Mesenchymal stem cell (in vitro differentiated cells and primary cell): ENCODE results near the gene VPS50.

ENCODE experiments used
- DNase-seq: peaks from one replicate; pipeline ENCODE4 v3.0.0-alpha.2; 2013
- H2AFZ ChIP-seq: one replicate; pipeline ENCODE4 v1.6.1; 2013; ENCODE audit warnings: low read depth, mild to moderate bottlenecking, control low read depth, inconsistent platforms, low read length, moderate library complexity
- H2AK5ac ChIP-seq: 2 replicates; pipeline ENCODE4 v1.6.1; 2013; ENCODE audit warnings: low read length, moderate library complexity, mild to moderate bottlenecking, inconsistent platforms; ENCODE audit not compliant: severe bottlenecking
- H2BK120ac ChIP-seq: one replicate; pipeline ENCODE4 v1.6.1; 2013; ENCODE audit warnings: low read depth, mild to moderate bottlenecking, inconsistent platforms, low read length, moderate library complexity
- H2BK12ac ChIP-seq, 2 experiments: one replicate each; pipeline ENCODE4 v1.6.1; 2013; ENCODE audit warnings: inconsistent platforms in 2 of 2, low read length in 2 of 2, mild to moderate bottlenecking in 2 of 2, moderate library complexity in 2 of 2, control low read depth in 1 of 2
- H2BK15ac ChIP-seq: one replicate; pipeline ENCODE4 v1.6.1; 2013; ENCODE audit warnings: mild to moderate bottlenecking, low read depth, inconsistent platforms; ENCODE audit not compliant: poor library complexity, severe bottlenecking
- H2BK5ac ChIP-seq: 2 replicates; pipeline ENCODE4 v1.6.1; 2013; ENCODE audit warnings: low read depth, mild to moderate bottlenecking, low read length, control low read depth, inconsistent platforms; ENCODE audit not compliant: poor library complexity, severe bottlenecking
- H3K14ac ChIP-seq, 2 experiments: one replicate each; pipeline ENCODE4 v1.6.1; 2013; ENCODE audit warnings: inconsistent platforms in 2 of 2, low read length in 2 of 2, control low read depth in 1 of 2, mild to moderate bottlenecking in 1 of 2, moderate library complexity in 1 of 2
- H3K18ac ChIP-seq, 2 experiments: one replicate each; pipeline ENCODE4 v1.6.1; 2013; ENCODE audit warnings: inconsistent platforms in 2 of 2, low read length in 2 of 2, control low read depth in 1 of 2, low read depth in 1 of 2, mild to moderate bottlenecking in 1 of 2
- H3K23ac ChIP-seq, 2 experiments: one replicate each; pipeline ENCODE4 v1.6.1; 2013; ENCODE audit warnings: inconsistent platforms in 2 of 2, low read length in 2 of 2, mild to moderate bottlenecking in 2 of 2, moderate library complexity in 2 of 2, control low read depth in 1 of 2
- H3K27ac ChIP-seq: 2 replicates; pipeline ENCODE4 v1.5.1; 2013; ENCODE audit warnings: mild to moderate bottlenecking, moderate library complexity, low read length, control low read depth, inconsistent platforms; ENCODE audit not compliant: poor library complexity, severe bottlenecking
- H3K27me3 ChIP-seq, 2 experiments: 2 replicates each; pipeline versions ENCODE4 v1.6.1 to v1.7.0; 2013; ENCODE audit warnings: low read length in 2 of 2, mild to moderate bottlenecking in 2 of 2, moderate library complexity in 2 of 2, control low read depth in 1 of 2, inconsistent platforms in 1 of 2; ENCODE audit not compliant: control insufficient read depth in 1 of 2, insufficient read depth in 1 of 2
- H3K36me3 ChIP-seq, 2 experiments: 2 replicates each; pipeline versions ENCODE4 v1.6.1 to v1.7.0; 2013; ENCODE audit warnings: low read length in 2 of 2, control low read depth in 1 of 2, inconsistent platforms in 1 of 2, low read depth in 1 of 2, mild to moderate bottlenecking in 1 of 2; ENCODE audit not compliant: insufficient read depth in 2 of 2, control insufficient read depth in 1 of 2
- H3K4ac ChIP-seq, 2 experiments: one replicate each; pipeline ENCODE4 v1.6.1; 2013; ENCODE audit warnings: inconsistent platforms in 2 of 2, low read length in 2 of 2, mild to moderate bottlenecking in 2 of 2, moderate library complexity in 2 of 2, control low read depth in 1 of 2, low read depth in 1 of 2
- H3K4me1 ChIP-seq: 2 replicates; pipeline ENCODE4 v1.6.1; 2013; ENCODE audit warnings: low read depth, low read length, control low read depth; ENCODE audit not compliant: control insufficient read depth, insufficient read depth
- H3K4me2 ChIP-seq: 2 replicates; pipeline ENCODE4 v1.6.1; 2013; ENCODE audit warnings: low read length, mild to moderate bottlenecking, inconsistent platforms; ENCODE audit not compliant: poor library complexity, severe bottlenecking
- H3K4me3 ChIP-seq, 2 experiments: 2 replicates each; pipeline versions ENCODE4 v1.5.1 to v1.7.0; 2013; ENCODE audit warnings: low read length in 2 of 2, mild to moderate bottlenecking in 2 of 2, control low read depth in 1 of 2, low read depth in 1 of 2; ENCODE audit not compliant: insufficient read depth in 1 of 2
- H3K79me1 ChIP-seq: replicated peaks from 2 replicates; pipeline ENCODE4 v1.6.1; 2013; ENCODE audit warnings: mild to moderate bottlenecking, control low read depth, low read length, inconsistent platforms; ENCODE audit not compliant: poor library complexity, severe bottlenecking
- H3K9ac ChIP-seq: 2 replicates; pipeline ENCODE4 v1.7.0; 2013; ENCODE audit warnings: mild to moderate bottlenecking, low read length, moderate library complexity
- H3K9me3 ChIP-seq: 2 replicates; pipeline ENCODE4 v1.7.0; 2013; ENCODE audit warnings: mild to moderate bottlenecking, low read length; ENCODE audit not compliant: control insufficient read depth
- H4K8ac ChIP-seq: one replicate; pipeline ENCODE4 v1.6.1; 2013; ENCODE audit warnings: inconsistent platforms, mild to moderate bottlenecking, low read length, moderate library complexity
- H4K91ac ChIP-seq: one replicate; pipeline ENCODE4 v1.6.1; 2013; ENCODE audit warnings: mild to moderate bottlenecking, low read length, inconsistent platforms
- WGBS: methylation state at CpG from one replicate; pipeline ENCODE4 v1.1.7; 2013; ENCODE audit warnings: mixed read lengths; 5-methylcytosine and 5-hydroxymethylcytosine counted together

VPS50 gene

GRCh38 chr7:93399642-93400041 lies 167.5 kb downstream of the VPS50 start:
- no peak overlapping the region for H3K14ac ChIP-seq
- no peak overlapping the region for H3K18ac ChIP-seq
- no peak overlapping the region for H3K4me2 ChIP-seq
- H4K91ac ChIP-seq = no peak overlapping the region
- no peak overlapping the region for H4K8ac ChIP-seq
- H2AK5ac ChIP-seq = no peak overlapping the region
- no peak for DNase-seq
- H2BK5ac ChIP-seq = no peak overlapping the region
- no peak overlapping the region for H2BK120ac ChIP-seq
- H3K9me3 ChIP-seq = no peaks in the 10 kb centered on the region
- H3K27me3 ChIP-seq = peaks cover 4 to 16% of the 10 kb centered on the region in 2 experiments
- 76% methylated on average over 3 of the region's 3 CpGs for WGBS
- H3K36me3 ChIP-seq = no peaks in the 10 kb centered on the region
- H3K27ac ChIP-seq = no peak overlapping the region
- no peak overlapping the region for H3K4me3 ChIP-seq
- H3K23ac ChIP-seq = no peak overlapping the region
- H2AFZ ChIP-seq = no peak overlapping the region
- H3K9ac ChIP-seq = no peak overlapping the region
- H3K79me1 ChIP-seq = no peaks in the 10 kb centered on the region
- no peaks in the 10 kb centered on the region for H3K4me1 ChIP-seq
- H2BK15ac ChIP-seq = no peak overlapping the region
- no peak overlapping the region for H3K4ac ChIP-seq
- no peak overlapping the region for H2BK12ac ChIP-seq

- WGBS = 87% methylated on average over 4 of the region's 5 CpGs
- H3K9me3 ChIP-seq = peaks cover 14% of the 10 kb centered on the region
- H2BK5ac ChIP-seq = no peak overlapping the region
These were observed 170.8 kb downstream of the VPS50 start for GRCh38 chr7:93402944-93403343.

GRCh38 chr7:93407239-93407638 lies 175.1 kb downstream of the VPS50 start:
- Histone ChIP-seq H3K36me3 (no peaks in the 10 kb centered on the region), H2AK5ac (no peak overlapping the region), H3K9ac (no peak overlapping the region), H2BK5ac (no peak overlapping the region), H3K4me2 (no peak overlapping the region), H3K27me3 (peaks cover 10 to 17% of the 10 kb centered on the region in 2 experiments), H3K14ac (no peak overlapping the region), H3K4ac (no peak overlapping the region), H3K9me3 (peaks cover 14% of the 10 kb centered on the region), H3K23ac (no peak overlapping the region), H3K27ac (no peak overlapping the region), H3K79me1 (no peaks in the 10 kb centered on the region), H2BK120ac (no peak overlapping the region), H2BK15ac (no peak overlapping the region), H2AFZ (no peak overlapping the region), H2BK12ac (no peak overlapping the region), H3K4me1 (no peaks in the 10 kb centered on the region), H3K18ac (no peak overlapping the region), H4K8ac (no peak overlapping the region), H4K91ac (no peak overlapping the region), H3K4me3 (no peak overlapping the region)
- 67% methylated on average over 5 of the region's 5 CpGs for WGBS
- no peak for DNase-seq

More at GRCh38 chr7:93402944-93403343, 170.8 kb downstream of the VPS50 start:
- Histone ChIP-seq H3K36me3 (no peaks in the 10 kb centered on the region), H3K4me3 (no peak overlapping the region), H2AK5ac (no peak overlapping the region), H3K27me3 (peaks cover 4 to 16% of the 10 kb centered on the region in 2 experiments), H3K23ac (no peak overlapping the region), H3K4me2 (no peak overlapping the region), H2BK120ac (no peak overlapping the region), H3K4me1 (no peaks in the 10 kb centered on the region), H3K14ac (no peak overlapping the region), H3K18ac (no peak overlapping the region), H2BK12ac (no peak overlapping the region), H4K8ac (no peak overlapping the region), H3K9ac (no peak overlapping the region), H3K4ac (no peak overlapping the region), H2AFZ (no peak overlapping the region), H2BK15ac (no peak overlapping the region), H4K91ac (no peak overlapping the region), H3K79me1 (no peaks in the 10 kb centered on the region), H3K27ac (no peak overlapping the region)
- DNase-seq = no peak

GRCh38 chr7:93409324-93409723 lies 177.2 kb downstream of the VPS50 start:
- H4K91ac ChIP-seq = no peak overlapping the region
- H3K79me1 ChIP-seq = no peaks in the 10 kb centered on the region
- no peak overlapping the region for H3K18ac ChIP-seq
- H3K4me1 ChIP-seq = no peaks in the 10 kb centered on the region
- DNase-seq = no peak
- H3K36me3 ChIP-seq = no peaks in the 10 kb centered on the region
- no peak overlapping the region for H3K14ac ChIP-seq
- H2BK5ac ChIP-seq = no peak overlapping the region
- no peak overlapping the region for H3K4me3 ChIP-seq
- no peak overlapping the region for H3K4me2 ChIP-seq
- no peak overlapping the region for H2BK120ac ChIP-seq
- H3K27me3 ChIP-seq = peaks cover 10 to 15% of the 10 kb centered on the region in 2 experiments
- no peak overlapping the region for H2BK15ac ChIP-seq
- no peak overlapping the region for H3K9ac ChIP-seq
- no peak overlapping the region for H2AK5ac ChIP-seq
- no peak overlapping the region for H3K4ac ChIP-seq
- H3K23ac ChIP-seq = no peak overlapping the region
- H2AFZ ChIP-seq = no peak overlapping the region
- H2BK12ac ChIP-seq = no peak overlapping the region
- WGBS = 75% methylated on average over 2 of the region's 3 CpGs
- peaks cover 14% of the 10 kb centered on the region for H3K9me3 ChIP-seq
- H4K8ac ChIP-seq = no peak overlapping the region
- no peak overlapping the region for H3K27ac ChIP-seq
